WTC11 (cell line): ENCODE results near the gene LGALS9.
A peak's percentile ranks its signal among the peaks of the same experiment; 100 is the strongest.

Source experiments
- ARID4B ChIP-seq: sonication (generic); formaldehyde crosslinking; IDR thresholded peaks from 2 replicates; pipeline ENCODE4 v1.8.0; 2023; ENCODE audit warnings: missing genetic modification reagents, mild to moderate bottlenecking, borderline replicate concordance
- CBFB ChIP-seq: sonication (generic); formaldehyde crosslinking; IDR thresholded peaks from 2 replicates; pipeline ENCODE4 v1.8.1; 2022; ENCODE audit warnings: mild to moderate bottlenecking, low read depth, missing genetic modification reagents
- ETV6 ChIP-seq: sonication (generic); formaldehyde crosslinking; IDR thresholded peaks from 2 replicates; pipeline ENCODE4 v1.8.1; 2022; ENCODE audit warnings: mild to moderate bottlenecking, missing genetic modification reagents
- KAT7 ChIP-seq: sonication (generic); formaldehyde crosslinking; IDR thresholded peaks from 2 replicates; pipeline ENCODE4 v1.8.1; 2023; ENCODE audit warnings: missing genetic modification reagents, mild to moderate bottlenecking, borderline replicate concordance
- SP1 ChIP-seq: sonication (generic); formaldehyde crosslinking; conservative IDR thresholded peaks from 2 replicates; pipeline ENCODE4 v1.8.1; 2022; ENCODE audit warnings: missing genetic modification reagents
- TEAD1 ChIP-seq: sonication (generic); formaldehyde crosslinking; IDR thresholded peaks from 2 replicates; pipeline ENCODE4 v1.8.0; 2022; ENCODE audit warnings: mild to moderate bottlenecking, missing genetic modification reagents
- TEAD4 ChIP-seq: sonication (generic); formaldehyde crosslinking; IDR thresholded peaks from 2 replicates; pipeline ENCODE4 v1.8.0; 2022; ENCODE audit warnings: mild to moderate bottlenecking, missing genetic modification reagents
- TP53 ChIP-seq: sonication (generic); formaldehyde crosslinking; IDR thresholded peaks from 2 replicates; pipeline ENCODE4 v1.8.1; 2023; ENCODE audit warnings: mild to moderate bottlenecking, missing genetic modification reagents
- TF ChIP-seq, protein P1 (sequence below): fragments of 200-600 bp; IDR thresholded peaks from 2 replicates; pipeline ENCODE4 v1.8.0; 2022; ENCODE audit warnings: antibody characterized with exemption
- TF ChIP-seq, protein P2 (sequence below): sonication (generic); formaldehyde crosslinking; IDR thresholded peaks from 2 replicates; pipeline ENCODE4 v1.8.0; 2022; ENCODE audit warnings: mild to moderate bottlenecking, missing genetic modification reagents
- TF ChIP-seq, protein P3 (sequence below): fragments of 250-450 bp; sonication (Bioruptor Pico); conservative IDR thresholded peaks from 2 replicates; pipeline ENCODE4 v1.9.0; 2021; ENCODE audit warnings: mild to moderate bottlenecking

DNA sequence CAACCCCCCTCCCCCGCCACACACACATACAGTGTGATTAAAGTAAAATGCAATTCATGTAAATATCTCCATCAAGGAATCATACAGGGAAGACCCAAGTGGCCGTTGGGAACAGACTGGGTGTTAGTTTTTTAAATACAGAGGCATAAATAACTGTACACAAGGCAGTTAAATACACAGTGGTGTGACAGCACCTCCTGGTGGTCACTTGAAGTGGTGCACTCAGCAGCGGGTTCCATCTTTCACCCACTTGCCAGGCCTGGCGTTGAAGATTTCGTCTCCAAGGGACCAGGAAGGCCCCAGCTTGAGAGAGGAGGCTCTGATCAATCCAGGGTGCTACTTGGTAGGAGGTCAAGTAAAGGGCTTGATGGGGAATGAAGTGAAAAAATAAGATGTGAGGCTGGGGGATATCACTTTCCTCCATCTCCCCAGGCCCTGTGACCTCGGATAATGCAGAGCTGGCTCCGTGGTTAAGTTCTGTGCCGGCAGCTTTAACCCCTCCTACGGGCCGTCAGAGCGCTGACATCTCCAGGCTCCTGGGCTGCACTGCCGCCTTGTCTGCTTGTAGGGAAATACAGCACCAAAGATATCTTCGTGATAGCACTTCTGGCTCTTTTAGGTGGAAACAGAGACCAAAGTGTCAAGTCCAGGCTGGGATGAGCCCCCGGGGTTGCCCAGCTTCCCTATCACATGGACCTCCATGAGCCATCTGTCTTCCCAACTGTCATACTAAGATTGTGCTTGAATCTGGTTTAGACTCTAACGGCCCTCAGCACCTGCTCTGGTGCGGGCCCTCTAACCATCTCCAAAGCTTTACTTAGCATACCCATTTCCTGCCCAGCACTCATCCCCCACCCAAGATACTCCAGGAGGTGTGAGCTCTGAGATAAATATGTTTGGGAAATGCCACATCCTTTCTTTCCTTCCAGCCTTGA is 20.7 kb downstream of the LGALS9 start:
- no peak for TF ChIP-seq ETV6
- TF ChIP-seq, protein P1, sequence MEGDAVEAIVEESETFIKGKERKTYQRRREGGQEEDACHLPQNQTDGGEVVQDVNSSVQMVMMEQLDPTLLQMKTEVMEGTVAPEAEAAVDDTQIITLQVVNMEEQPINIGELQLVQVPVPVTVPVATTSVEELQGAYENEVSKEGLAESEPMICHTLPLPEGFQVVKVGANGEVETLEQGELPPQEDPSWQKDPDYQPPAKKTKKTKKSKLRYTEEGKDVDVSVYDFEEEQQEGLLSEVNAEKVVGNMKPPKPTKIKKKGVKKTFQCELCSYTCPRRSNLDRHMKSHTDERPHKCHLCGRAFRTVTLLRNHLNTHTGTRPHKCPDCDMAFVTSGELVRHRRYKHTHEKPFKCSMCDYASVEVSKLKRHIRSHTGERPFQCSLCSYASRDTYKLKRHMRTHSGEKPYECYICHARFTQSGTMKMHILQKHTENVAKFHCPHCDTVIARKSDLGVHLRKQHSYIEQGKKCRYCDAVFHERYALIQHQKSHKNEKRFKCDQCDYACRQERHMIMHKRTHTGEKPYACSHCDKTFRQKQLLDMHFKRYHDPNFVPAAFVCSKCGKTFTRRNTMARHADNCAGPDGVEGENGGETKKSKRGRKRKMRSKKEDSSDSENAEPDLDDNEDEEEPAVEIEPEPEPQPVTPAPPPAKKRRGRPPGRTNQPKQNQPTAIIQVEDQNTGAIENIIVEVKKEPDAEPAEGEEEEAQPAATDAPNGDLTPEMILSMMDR = peak; percentile 94
- TF ChIP-seq, protein P2, sequence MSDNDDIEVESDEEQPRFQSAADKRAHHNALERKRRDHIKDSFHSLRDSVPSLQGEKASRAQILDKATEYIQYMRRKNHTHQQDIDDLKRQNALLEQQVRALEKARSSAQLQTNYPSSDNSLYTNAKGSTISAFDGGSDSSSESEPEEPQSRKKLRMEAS (CRISPR knock-in tag) = no peak
- no peak for TF ChIP-seq TEAD1
- no peak for TF ChIP-seq ARID4B
- TF ChIP-seq TEAD4 (CRISPR knock-in tag) = no peak
- no peak for TF ChIP-seq CBFB (CRISPR knock-in tag)
- TF ChIP-seq SP1 (CRISPR knock-in tag) = no peak
- TF ChIP-seq, protein P3, sequence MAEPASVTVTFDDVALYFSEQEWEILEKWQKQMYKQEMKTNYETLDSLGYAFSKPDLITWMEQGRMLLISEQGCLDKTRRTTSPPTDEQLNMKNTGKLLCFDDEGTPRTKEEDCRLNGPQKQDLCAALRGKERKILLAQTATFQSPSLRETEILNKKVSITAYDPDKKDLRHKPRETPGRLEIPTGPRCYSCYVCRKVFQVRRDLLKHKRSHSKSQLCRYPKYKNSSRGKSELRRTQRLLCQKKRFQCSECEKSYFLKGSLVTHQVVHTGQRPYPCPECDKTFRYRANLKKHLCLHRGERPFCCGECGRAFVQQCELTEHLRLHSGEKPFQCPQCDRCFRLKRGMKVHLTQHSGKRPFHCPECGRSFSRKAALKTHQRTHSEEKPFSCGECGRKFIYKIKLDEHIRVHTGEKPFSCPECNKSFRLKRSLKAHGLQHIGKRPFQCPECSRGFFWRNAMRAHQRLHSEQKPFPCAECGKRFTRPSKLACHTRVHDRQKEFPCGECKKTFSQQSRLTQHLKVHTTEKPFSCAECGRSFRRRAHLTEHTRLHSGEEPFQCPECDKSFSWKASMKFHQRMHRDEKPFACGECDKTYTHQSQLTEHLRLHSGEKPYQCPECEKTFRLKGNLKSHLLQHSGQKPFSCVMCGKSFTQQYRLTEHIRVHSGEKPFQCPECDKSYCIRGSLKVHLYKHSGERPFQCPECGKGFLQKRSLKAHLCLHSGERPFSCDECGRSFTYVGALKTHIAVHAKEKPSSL (CRISPR knock-in tag) = no peak
- no peak for TF ChIP-seq KAT7 (CRISPR knock-in tag)
- no peak for TF ChIP-seq TP53 (CRISPR knock-in tag)
